DMS79 treated with DMSO at 0.1 percent for 48 hours (cell line): ENCODE results near the gene LDHAL6B.

Experiments
- DNase-seq: peaks from one replicate; lab custom pipeline; 2025; lab: John Stamatoyannopoulos, UW

The LDHAL6B gene

DNA sequence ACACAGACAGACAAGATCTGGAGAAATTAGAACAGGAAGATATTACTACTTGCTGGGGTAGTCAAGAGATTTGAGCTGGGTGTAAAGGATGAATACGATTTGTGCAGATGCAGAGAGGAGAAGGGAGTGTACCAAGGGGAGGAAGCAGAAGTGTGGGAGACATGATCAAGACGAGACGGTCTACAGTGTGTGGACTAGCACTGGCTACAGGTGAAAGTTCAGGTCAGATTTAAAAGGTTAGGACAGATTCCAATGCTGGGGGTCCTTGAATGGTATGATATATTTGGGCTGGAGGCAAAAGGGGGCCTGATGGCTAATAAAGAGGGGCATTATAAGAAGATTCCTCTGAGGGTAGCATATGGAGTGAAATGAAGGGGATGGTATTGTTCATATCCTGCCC lies 12.1 kb downstream of the LDHAL6B start:
- DNase-seq, result no peak

DNA sequence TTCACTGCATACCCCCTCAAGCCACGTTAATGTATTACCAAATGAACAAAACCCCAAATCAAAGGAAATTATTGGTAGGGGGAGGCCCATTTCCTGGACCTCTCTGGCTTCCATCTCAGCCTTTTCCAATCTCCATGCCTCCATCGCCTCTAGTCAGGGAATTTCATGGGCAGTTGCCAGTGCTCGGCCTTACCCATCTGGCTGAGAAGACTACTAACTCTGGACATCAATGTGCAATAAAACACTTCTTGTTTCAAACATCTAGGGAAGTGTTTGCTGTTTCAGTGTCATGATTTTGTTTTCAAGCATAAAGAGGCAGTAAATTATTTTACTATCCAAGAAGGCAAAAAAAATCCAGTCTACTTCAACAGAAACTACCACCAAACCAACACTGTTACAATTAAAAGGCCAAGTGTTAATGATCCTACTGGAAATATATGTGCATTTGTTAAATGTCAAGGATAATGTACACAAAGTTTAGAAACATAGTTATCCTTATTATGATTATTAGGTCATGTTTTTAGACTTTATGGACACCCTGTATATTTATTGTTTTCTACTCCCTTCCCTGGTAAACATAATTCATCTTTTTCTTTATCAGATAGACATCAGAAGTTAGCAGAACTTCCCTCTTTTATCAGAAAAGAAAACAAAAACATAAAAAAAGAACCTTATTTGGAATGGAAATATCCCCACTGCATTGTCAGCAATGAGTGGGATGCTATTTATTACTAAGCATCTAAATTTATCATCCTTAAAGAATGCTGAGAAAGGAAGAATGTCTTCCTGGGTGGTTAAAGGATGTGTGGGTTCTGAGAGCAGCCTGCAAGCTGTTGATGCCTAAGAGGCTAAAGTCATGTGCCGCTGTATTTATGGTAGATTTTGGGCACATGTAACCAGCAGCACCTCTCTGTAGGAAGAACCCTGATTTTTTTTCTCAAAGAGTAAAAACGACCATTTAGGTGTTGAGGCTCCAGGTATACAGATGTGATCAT lies 15.2 kb downstream of the LDHAL6B start:
- DNase-seq, result no peak

DNA sequence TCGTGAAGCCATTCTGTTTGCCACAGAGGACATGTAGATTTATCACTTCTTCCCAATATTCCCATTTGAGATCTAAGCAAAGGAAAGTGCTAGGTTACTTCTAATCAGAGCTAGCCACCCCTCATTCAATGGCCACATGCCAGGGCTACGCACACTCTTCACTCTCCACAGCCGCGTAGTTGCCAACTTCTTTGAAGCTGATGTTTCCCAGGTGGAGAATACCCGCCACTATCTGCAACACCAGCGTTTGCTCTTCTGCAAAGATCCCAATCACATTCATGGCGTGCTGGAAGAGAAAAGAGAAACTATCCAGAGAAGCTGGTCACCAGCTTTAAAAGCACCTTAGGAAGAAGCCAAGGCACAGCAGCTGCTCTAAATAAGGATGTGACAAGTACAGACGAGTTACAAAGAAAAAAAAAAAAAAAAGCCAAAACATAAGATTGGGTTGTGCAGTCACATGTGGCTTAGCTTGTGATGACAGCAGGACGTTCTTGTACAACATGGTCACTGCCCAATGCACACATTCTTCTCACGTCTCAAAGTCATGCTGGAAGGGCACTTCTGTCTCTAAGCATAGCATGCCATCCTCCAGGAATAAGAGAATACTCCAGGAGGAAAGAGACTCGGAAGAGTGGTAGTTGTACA lies 16.4 kb downstream of the LDHAL6B start:
- peak; percentile 8 for DNase-seq

DNA sequence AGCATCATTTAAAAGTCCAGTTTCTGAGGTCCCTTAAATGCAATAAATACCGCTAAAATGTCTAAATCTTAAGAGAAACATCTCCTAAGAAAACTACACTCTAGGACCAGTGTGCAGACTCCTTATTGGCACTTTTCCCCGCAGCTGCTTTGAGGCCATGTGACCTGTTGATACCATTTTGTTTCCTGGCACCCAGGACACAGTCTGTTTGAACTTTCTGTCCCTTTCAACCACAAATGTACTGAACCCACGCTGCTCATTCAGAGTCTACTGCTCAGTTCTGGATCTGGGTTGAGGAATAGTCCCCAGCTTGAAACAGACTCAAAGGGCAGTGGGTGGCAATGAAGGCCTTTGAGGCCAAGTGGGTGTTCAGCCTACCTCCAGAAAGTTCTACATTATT lies 17.1 kb downstream of the LDHAL6B start:
- no peak for DNase-seq

DNA sequence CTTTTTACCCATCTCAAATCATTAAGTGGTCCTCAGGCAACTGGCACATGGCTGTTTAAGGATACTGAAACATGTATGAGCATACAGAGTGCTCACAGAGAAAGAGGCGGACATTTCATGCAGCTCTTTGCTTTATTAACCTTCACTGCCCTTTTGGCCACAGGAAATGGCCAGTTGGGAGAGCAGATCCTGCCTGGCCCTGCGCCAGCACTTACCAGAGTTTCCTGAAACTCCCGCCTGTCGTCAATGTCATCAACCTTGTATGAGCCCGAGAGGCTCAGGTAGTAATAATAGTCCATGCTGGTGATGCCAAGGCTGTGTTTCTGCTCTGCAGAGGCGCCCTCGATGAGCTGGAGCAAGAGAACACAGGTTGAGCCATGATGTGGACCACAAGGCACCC lies 17.8 kb downstream of the LDHAL6B start:
- DNase-seq, result no peak

DNA sequence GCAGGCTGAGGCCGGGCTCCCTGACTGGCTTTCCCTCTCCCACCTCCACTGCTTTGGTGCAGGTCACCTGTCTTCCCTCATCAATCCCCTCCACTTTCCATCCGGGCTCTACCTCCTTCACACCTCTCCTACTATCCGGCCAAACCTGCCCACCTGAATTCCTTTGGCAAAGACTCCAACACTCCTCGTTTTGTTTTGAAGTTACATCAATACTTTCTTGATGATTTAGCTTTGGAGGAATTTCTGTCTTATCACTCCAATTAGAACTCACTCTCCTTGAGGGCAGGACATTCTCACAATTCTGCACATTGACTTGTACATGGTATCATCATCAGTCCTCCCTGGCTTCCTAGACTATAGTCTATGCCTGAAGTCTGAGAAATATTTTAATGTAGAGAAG lies 20.4 kb downstream of the LDHAL6B start:
- DNase-seq, result no peak

DNA sequence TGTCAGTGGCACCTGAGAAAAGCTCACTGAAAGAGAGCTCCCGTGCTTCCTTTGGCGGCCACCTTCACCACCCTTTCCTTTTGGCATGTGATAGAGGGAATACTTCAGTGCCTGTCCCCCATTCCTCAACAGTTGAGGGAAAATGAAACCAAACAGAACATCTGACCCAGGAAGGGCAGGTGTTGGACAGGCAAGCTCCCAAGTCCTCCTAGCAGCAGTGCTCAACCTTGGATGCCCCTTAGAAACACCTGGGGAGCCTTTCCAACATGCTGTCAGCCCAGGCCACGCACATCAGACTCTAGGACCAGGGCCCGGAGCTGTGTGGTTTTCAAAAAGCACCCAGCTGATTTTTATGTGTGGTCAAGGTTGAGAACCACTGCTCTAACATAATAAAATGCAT lies 22.4 kb downstream of the LDHAL6B start:
- DNase-seq, result no peak

DNA sequence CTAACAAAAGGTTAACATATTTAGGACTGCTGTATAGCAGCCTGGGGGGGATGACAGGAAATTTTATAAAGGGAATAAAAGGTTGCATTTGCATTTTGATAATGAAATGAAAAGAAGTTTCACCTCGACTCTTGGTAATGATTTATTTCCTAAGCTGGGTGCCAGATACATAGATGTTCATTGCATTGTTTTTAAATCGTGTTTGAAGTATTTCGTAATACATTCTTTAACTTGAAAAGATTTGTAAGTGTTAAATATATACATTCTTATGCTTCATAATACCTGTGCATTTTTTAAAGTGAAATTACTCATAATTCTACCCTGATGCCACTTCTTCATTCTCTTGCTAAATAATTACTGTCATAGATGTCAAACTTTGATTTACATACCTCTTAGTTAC lies 22.8 kb downstream of the LDHAL6B start:
- DNase-seq, result no peak

DNA sequence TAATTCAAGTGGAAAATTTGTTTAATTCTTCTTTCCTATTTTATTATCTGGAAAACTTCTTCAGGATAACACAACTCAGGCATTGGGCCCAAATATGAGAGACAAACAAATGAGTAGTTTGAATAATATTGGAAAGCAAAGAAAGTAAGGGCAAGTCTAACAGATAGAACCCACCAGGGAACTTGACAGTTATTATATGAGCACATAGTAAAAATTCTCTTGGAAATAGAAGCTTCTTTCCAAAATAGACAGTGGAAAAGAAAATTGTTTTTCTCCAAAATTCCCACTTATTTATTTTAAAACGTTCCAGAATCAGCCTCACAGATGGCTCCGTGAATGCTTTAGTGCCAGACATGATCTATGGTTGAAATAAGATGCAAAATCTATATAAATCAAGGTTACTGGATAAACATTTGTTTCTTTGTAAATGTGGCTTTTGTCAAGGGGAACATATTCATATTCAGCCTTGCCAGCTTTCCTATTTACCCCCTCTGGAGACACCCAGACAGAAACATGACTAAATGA lies 23.9 kb downstream of the LDHAL6B start:
- no peak for DNase-seq

DNA sequence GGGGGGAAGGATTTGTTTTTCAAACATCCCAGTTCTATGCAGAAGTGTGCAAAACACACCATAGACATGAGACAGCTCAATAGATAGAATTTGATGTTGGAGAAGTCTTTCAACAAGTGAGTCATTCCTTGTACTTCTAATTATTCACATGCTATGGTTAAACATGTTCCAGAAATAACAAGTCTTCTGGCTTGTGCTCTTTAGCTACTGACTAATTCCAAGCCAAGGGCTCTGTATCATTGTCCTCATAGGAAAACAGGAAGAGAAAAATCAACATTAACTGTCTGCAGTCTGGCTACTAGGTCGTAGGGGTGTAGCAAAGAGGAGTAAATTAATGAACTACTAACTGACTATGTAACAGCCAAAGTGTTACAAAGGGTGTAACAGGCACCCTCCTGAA lies 25.8 kb downstream of the LDHAL6B start:
- DNase-seq, result no peak

DNA sequence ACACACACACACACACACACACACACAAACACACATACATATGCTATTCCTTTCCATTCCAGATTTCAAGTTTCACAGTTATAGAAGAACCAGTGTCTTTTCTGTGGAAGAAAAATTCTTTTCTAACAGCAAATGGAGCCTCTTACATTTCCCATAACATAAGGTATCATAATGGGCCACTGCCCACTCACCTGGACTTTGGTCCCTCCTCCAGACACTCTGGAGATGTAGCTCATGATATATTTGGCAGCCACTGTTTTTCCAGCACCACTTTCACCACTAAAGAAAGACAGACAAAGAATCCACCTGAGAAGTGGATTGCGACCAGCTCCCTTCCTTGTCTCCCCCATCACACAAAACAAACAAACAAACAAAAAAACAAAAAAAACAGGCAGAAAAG lies 29.8 kb downstream of the LDHAL6B start:
- DNase-seq, result no peak

DNA sequence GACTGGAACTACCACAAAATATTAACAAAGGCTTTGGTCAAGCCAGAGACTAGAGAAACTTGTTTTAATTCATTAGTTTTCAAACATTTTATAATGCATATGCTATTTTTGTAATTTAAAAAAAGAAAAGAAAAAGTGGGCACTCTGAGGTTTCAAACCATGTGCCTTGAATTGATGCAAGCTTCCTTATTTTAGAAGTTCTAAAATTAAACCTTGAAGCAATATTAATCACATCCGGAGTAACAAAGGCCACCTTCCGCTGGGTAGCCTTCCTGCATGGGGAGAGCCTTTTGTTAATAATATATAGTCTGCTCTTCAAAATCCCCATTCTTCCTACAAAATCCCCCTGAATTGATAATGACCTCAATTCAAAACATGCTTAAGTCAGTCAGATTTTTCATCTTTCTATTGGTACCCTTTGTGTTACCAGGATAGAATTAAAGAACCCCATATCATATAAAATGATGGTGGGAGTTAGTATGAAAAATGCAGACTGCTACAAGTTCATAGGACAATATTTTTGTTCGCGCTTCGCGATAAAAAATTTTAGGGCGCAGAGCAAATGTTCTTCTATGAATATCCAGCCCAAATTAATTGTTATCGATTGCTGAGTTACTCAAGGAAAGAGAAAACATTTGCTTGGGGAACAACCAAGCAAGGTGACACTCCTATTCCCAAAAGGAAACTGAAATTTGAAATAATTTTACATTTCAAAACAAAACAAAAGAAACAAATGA lies 30.6 kb downstream of the LDHAL6B start:
- no peak for DNase-seq

DNA sequence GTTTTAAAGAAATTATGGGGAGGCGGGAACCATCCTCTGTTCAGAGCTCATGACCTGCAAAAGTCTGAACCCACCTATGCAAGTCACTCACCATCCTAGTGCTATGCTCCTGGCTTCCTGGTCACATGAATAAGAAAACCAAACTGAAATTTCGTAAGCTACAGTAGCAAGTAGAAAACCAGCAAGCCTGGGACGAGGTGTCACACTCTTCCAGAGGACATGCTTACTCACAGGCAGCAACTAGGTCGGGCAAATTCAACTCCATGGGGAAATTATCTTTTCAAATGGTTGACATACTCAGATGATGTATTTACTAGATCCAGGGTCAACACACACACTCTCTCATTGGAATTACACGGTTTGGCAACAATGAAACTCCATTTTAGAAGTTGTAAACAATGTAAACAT lies 31.3 kb downstream of the LDHAL6B start:
- DNase-seq, result no peak

DNA sequence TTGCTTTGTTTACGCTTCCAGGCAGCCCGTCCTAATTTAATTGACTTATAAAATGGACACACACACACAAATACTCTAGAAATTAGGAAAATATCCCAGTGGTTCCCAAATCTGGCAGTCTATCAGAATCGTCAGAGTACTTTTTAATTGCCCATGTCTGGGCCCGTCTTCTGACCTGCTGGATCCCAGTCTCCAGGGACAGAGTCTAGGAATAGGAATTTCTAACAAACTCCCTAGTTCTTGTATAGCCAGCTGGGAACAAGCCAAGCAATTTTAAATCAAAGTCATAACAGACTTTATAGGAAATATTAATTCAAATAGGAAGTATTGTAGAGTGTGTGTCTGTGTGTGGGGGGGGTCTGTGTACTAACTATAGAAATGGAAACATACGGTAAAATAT lies 33.4 kb downstream of the LDHAL6B start:
- DNase-seq, result no peak

DNA sequence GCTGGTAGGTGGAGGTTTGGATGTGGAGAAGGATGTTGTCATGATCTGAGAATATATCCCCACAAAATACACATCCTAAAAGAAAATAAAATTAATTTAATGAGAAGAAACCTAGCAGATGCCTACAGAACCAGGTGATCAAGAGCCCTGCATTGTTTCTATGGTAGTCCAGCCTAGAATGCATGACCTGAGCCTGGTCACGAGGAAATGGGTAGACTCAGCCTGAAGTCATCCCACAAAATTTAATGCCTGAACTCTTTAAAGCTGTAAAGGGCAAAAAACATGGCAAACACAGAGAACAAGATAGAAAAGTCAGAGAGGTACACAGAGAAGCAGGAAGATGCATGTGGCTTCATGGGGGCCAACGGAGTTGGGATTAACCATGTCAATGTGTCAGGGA lies 36.0 kb downstream of the LDHAL6B start:
- DNase-seq, result no peak

DNA sequence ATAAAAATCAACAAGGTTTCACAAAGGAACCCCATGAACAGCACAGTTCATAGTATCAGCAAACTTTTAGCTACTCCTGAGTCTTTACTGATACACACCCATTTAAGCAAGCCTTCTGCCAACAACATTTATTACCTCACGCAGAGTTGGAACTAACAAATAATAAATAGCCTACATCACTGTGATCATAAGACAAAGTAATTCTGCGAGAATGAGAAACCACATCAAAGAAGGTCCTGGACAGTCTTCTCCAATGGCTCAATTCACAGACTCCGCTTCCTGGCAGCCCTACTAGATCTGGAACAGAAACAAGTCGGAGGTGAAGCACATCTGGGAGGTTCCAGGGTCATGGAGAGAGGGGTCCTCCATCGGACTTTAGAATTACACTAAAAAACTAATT lies 37.0 kb downstream of the LDHAL6B start:
- DNase-seq, result no peak

DNA sequence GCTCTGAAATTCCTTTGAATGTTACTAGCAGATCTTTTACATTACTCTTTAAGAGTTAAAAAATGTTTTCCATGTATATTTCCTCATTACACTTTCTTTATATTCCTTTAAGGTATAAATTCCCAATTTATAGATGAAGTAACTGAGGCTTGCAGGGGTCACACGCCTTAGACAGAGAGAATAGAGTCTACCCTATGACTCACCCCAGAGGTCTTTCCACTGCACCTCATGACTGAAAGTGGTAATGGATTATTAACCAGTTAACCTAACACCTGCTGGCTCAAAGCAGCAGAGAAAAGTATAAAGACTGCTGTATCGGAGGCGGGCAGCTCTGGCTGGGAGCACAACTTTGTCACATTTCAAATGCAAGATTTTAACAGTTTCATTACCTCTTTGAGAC lies 37.7 kb downstream of the LDHAL6B start:
- no peak for DNase-seq

DNA sequence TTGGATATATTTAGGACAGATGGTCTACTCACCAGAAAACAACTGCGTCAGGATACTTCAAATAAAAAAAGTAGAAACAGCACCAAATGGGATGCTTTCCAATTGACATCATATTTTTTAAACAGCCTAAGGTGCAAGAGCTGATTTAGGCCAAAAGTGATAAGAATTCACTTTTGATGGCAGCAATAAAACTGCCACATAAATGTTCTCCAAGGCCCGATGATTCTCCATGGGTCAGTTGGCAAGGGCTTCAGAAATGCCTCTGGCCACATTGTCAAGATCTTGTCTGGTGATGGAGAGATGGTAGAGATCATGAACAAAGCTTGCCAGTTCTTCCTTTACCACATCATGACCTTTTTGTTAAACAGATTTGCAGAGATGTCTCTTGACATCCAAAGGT lies 38.9 kb downstream of the LDHAL6B start:
- DNase-seq, result no peak

DNA sequence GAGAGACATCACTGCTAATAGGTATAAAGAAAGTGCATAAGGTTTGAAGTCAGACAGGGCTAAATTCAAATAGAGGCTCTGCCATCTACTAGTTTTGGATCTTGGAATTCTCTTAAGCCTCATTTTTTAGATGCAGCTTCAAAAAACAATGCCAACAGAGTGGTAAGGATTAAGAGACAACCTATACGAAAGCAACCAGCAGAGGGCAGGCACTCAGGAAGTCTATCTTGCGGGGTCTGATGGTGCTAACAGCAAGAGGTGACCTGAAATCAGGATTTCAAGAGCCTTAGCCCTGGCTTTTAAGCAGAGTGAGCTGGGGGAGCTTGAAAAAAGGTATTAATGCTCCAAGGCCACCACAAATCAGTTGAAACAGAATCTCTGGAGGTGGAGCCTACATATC lies 40.7 kb downstream of the LDHAL6B start:
- DNase-seq, result peak; percentile 3

DNA sequence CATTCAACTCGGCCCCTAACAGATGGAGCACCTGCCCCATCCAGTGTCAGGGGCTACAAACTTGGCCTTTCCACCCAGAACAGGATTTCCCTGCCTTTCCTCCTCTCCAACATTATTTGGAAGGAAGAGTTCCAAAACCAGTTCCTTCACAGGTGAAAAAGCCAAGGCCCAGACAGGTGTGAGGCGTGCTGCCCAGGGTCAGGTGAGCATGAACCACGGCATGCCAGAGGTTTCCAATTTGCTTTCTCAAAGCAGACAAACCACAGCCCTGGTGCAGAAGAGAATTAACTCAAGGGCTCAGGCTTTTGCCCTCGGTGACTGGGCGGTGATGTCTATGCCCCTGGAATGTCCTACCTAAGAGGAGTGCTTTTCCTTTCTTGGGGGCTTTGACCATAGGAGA lies 43.2 kb downstream of the LDHAL6B start:
- no peak for DNase-seq

DNA sequence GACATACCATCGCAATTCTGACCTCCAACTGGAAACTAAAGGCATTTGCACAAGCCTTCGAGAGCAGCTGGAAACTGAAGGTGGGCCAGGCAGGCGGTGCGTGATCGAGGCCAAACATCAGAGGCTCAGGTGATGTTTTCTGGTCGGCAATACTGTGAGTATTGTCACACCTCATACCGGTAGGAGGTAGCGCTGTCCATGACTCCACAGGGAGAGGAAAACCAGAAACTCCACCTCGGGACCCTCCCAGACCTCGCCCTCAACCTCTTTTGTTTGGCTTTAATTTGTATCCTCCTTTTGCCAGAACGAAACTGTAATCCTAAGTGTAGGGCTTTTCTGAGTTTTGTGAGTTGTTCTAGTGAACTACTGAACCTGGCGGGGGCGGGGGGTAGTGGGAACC lies 43.6 kb downstream of the LDHAL6B start:
- no peak for DNase-seq

DNA sequence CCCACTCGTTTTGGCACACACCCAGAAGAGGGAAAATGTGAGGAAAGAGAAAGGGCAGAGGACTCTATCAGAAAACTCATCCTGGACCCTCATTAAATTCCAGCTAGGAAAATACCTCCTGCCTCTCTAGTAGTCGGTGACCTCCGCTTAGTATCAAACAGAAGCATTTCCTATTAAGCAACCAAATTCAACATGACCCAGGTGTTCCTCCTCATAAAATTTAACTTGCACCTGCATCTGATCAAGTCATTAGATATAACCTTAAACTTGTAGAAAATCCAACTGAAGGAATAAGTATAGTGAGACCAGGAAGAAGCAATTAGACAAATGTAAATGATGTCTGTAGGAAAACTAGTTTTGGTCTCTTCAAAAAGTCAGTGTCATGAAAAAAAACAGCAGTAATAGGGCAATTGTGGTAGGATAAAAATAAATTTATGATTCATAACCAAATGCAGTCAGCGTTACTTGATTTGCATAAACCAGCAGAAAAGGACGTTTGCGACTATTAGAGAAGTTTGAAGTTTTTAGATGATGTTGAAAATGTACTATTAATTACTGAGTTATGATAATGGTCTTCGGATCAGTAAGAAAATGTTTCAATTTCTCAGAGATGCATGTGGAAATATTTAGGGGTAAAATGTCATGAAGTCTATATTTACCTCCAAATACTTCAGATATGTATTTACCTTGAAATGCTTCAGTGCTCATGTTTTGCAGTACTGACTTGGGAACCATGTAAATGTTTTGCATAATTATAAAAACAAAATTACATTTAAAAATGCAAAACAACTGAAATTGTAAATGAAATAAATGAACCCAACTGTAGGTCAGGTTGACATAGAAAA lies 44.6 kb downstream of the LDHAL6B start:
- DNase-seq, result peak; percentile 37
